Measurements from ENCODE around the gene INTS2.

- TF ChIP-seq CTCF (IDR thresholded peaks at IDR 0.05), result no peak
- no peak for TF ChIP-seq POLR2A (IDR thresholded peaks at IDR 0.05)
Measured at GRCh38 chr17:61872099-61872498, 55.7 kb downstream of the INTS2 start.

Data from adrenal gland (tissue), 5 donors.